ENCODE measurements around the gene HOXA10.

The HOXA10 gene

GRCh38 chr7:27179030-27179429 is 4.9 kb upstream of the HOXA10 start:
- DNase-seq = no peak

GRCh38 chr7:27178366-27178765 is 4.2 kb upstream of the HOXA10 start:
- no peak for DNase-seq

- DNase-seq = no peak
These were observed 3.7 kb upstream of the HOXA10 start for GRCh38 chr7:27177795-27178320.

GRCh38 chr7:27176962-27177794 is 3.1 kb upstream of the HOXA10 start:
- DNase-seq = no peak

GRCh38 chr7:27176524-27176845 is 2.4 kb upstream of the HOXA10 start:
- DNase-seq = no peak

GRCh38 chr7:27175626-27176523 is 1.8 kb upstream of the HOXA10 start:
- no peak for DNase-seq

- no peak for DNase-seq
These were observed 930 bp upstream of the HOXA10 start for GRCh38 chr7:27174874-27175625.

GRCh38 chr7:27173511-27173955 is 587 bp downstream of the HOXA10 start:
- no peak for DNase-seq

GRCh38 chr7:27172823-27173510 is 1.2 kb downstream of the HOXA10 start:
- DNase-seq = no peak

GRCh38 chr7:27172315-27172774 is 1.8 kb downstream of the HOXA10 start:
- no peak for DNase-seq

GRCh38 chr7:27171637-27172314 is 2.3 kb downstream of the HOXA10 start:
- DNase-seq = no peak

- no peak for DNase-seq
These were observed 2.8 kb downstream of the HOXA10 start for GRCh38 chr7:27171325-27171636.

GRCh38 chr7:27170426-27171324 is 3.4 kb downstream of the HOXA10 start:
- no peak for DNase-seq

- no peak for DNase-seq
These were observed 4.3 kb downstream of the HOXA10 start for GRCh38 chr7:27169658-27170425.

GRCh38 chr7:27168265-27168947 is 5.7 kb downstream of the HOXA10 start:
- DNase-seq = no peak

- DNase-seq = no peak
These were observed 6.2 kb downstream of the HOXA10 start for GRCh38 chr7:27167916-27168264.

GRCh38 chr7:27166531-27167505 is 7.3 kb downstream of the HOXA10 start:
- no peak for DNase-seq

- DNase-seq = no peak
These were observed 8.1 kb downstream of the HOXA10 start for GRCh38 chr7:27165996-27166530.
